Caco-2 (cell line): ENCODE results near the gene FAM120C. TPM values are rescaled to one million over a fixed set of nuclear protein-coding genes. Genes with fewer than 3 reads are reported as not detected.

Experiments
- BruUV-seq: library from RNA; stranded (reverse); fragments of 400-500 nt; replicated peaks from 2 replicates; lab custom pipeline; 2021; lab: Mats Ljungman, UMichigan
- CTCF ChIA-PET: fragments of 300-600 bp; sonication (Branson Sonifier 250); formaldehyde crosslinking; loops from one replicate; lab custom pipeline; 2022; ENCODE audit warnings: antibody characterized with exemption; lab: Charles Lee
- POLR2A ChIA-PET: fragments of 300-600 bp; sonication (Branson Sonifier 250); formaldehyde crosslinking; loops from one replicate; lab custom pipeline; 2022; ENCODE audit warnings: antibody characterized with exemption; lab: Charles Lee
- DNase-seq, 2 experiments: peaks; one replicate each; pipeline versions ENCODE4 v3.0.0 to v3.0.0-alpha.2; 2020 to 2022
- H3K27me3 ChIP-seq: replicated peaks from 2 replicates; pipeline ENCODE4 v1.6.0; 2011; ENCODE audit warnings: low read length; ENCODE audit not compliant: control insufficient read depth, insufficient read depth
- H3K36me3 ChIP-seq: 2 replicates; pipeline ENCODE4 v1.5.1; 2011; ENCODE audit warnings: low read length; ENCODE audit not compliant: control insufficient read depth, insufficient read depth
- H3K4me1 ChIP-seq: fragments of 250-450 bp; sonication (Bioruptor Pico); 2 replicates; pipeline ENCODE4 v1.5.1; 2020; ENCODE audit warnings: mild to moderate bottlenecking
- H3K4me3 ChIP-seq: 2 replicates; pipeline ENCODE4 v1.5.1; 2011; ENCODE audit warnings: low read depth, mild to moderate bottlenecking, control low read depth, low read length
- H3K9me3 ChIP-seq: fragments of 250-450 bp; sonication (Bioruptor Pico); 2 replicates; pipeline ENCODE4 v1.5.1; 2020; ENCODE audit warnings: mild to moderate bottlenecking, moderate library complexity
- H3K27ac Mint-ChIP-seq: one replicate; pipeline ENCODE4 v1.8.0; 2022; ENCODE audit warnings: mixed read lengths; ENCODE audit not compliant: unreplicated experiment
- H3K27me3 Mint-ChIP-seq: one replicate; pipeline ENCODE4 v1.8.0; 2022; ENCODE audit warnings: mixed read lengths; ENCODE audit not compliant: insufficient read depth, unreplicated experiment
- H3K36me3 Mint-ChIP-seq: one replicate; pipeline ENCODE4 v1.8.0; 2022; ENCODE audit warnings: mild to moderate bottlenecking, mixed read lengths; ENCODE audit not compliant: insufficient read depth, unreplicated experiment
- H3K4me1 Mint-ChIP-seq: one replicate; pipeline ENCODE4 v1.8.0; 2022; ENCODE audit warnings: low read depth, mixed read lengths; ENCODE audit not compliant: unreplicated experiment
- H3K4me3 Mint-ChIP-seq: one replicate; pipeline ENCODE4 v1.8.0; 2022; ENCODE audit warnings: mild to moderate bottlenecking, moderate library complexity, mixed read lengths; ENCODE audit not compliant: unreplicated experiment
- H3K9me3 Mint-ChIP-seq: one replicate; pipeline ENCODE4 v1.8.0; 2022; ENCODE audit warnings: mixed read lengths; ENCODE audit not compliant: unreplicated experiment
- intact Hi-C: fragments of 100-400 bp; cut with micrococcal nuclease; formaldehyde crosslinking; loops from one replicate; pipeline ENCODE4 v1.10.0; 2022; ENCODE audit not compliant: unreplicated experiment
- total RNA-seq: library from RNA; stranded (reverse); gene quantifications from 2 replicates; pipeline ENCODE4 v1.2.3, GENCODE V29; 2022
- TF ChIP-seq, protein P1 (sequence below), 2 experiments: fragments of 200-600 bp in 1 of 2; IDR thresholded peaks; 1 replicate in 1 of 2; 2 replicates in 1 of 2; pipeline versions ENCODE4 v1.5.1 to v1.8.0; 2011 to 2022; ENCODE audit warnings: antibody characterized with exemption in 1 of 2, control low read depth in 1 of 2, inconsistent platforms in 1 of 2, low read depth in 1 of 2, low read length in 1 of 2, mild to moderate bottlenecking in 1 of 2, moderate library complexity in 1 of 2; ENCODE audit not compliant: insufficient read depth in 1 of 2, severe bottlenecking in 1 of 2, unreplicated experiment in 1 of 2

FAM120C gene
- total RNA-seq, 1 experiment from 2014 or later: 6.6 TPM

GRCh38 chrX:54030329-54030728 lies 152.7 kb downstream of the FAM120C start:
- Mint-ChIP-seq H3K9me3 (no peaks in the 10 kb centered on the region), H3K4me1 (peaks cover 19% of the 10 kb centered on the region), H3K27me3 (no peaks in the 10 kb centered on the region), H3K4me3 (no peak overlapping the region), H3K27ac (no peak overlapping the region), H3K36me3 (peaks cover 39% of the 10 kb centered on the region)
- no peaks in the 10 kb centered on the region for H3K27me3 ChIP-seq
- H3K4me3 ChIP-seq: no peak overlapping the region
- H3K9me3 ChIP-seq: no peaks in the 10 kb centered on the region
- H3K36me3 ChIP-seq: no peaks in the 10 kb centered on the region; the same call in 1 of the 2 replicates
- DNase-seq: no peak
- H3K4me1 ChIP-seq: no peaks in the 10 kb centered on the region
- intact Hi-C loops: no loop called here
- ChIA-PET CTCF (no interaction called here), POLR2A (no interaction called here)
- no TSS peak for BruUV-seq
- TF ChIP-seq, protein P1, sequence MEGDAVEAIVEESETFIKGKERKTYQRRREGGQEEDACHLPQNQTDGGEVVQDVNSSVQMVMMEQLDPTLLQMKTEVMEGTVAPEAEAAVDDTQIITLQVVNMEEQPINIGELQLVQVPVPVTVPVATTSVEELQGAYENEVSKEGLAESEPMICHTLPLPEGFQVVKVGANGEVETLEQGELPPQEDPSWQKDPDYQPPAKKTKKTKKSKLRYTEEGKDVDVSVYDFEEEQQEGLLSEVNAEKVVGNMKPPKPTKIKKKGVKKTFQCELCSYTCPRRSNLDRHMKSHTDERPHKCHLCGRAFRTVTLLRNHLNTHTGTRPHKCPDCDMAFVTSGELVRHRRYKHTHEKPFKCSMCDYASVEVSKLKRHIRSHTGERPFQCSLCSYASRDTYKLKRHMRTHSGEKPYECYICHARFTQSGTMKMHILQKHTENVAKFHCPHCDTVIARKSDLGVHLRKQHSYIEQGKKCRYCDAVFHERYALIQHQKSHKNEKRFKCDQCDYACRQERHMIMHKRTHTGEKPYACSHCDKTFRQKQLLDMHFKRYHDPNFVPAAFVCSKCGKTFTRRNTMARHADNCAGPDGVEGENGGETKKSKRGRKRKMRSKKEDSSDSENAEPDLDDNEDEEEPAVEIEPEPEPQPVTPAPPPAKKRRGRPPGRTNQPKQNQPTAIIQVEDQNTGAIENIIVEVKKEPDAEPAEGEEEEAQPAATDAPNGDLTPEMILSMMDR (IDR thresholded peaks at IDR 0.05; ENCODE audit: insufficient read depth in 1 of 2, low read depth in 1 of 2, low read length in 1 of 2, severe bottlenecking in 1 of 2, unreplicated experiment in 1 of 2): no peak

- no peaks in the 10 kb centered on the region for H3K9me3 ChIP-seq
- Mint-ChIP-seq H3K27me3 (no peaks in the 10 kb centered on the region), H3K9me3 (no peaks in the 10 kb centered on the region), H3K4me1 (peaks cover 22% of the 10 kb centered on the region), H3K27ac (no peak overlapping the region), H3K36me3 (peaks cover 37% of the 10 kb centered on the region), H3K4me3 (no peak overlapping the region)
- BruUV-seq: no TSS peak
- no peak for DNase-seq
- CTCF ChIA-PET: no interaction called here
- POLR2A ChIA-PET: no interaction called here
- TF ChIP-seq, protein P1 (IDR thresholded peaks at IDR 0.05; ENCODE audit: insufficient read depth in 1 of 2, low read depth in 1 of 2, low read length in 1 of 2, severe bottlenecking in 1 of 2, unreplicated experiment in 1 of 2): no peak
- no peaks in the 10 kb centered on the region; the same call in 1 of the 2 replicates for H3K36me3 ChIP-seq
- intact Hi-C loops: no loop called here
- no peaks in the 10 kb centered on the region for H3K4me1 ChIP-seq
- H3K27me3 ChIP-seq: no peaks in the 10 kb centered on the region
- H3K4me3 ChIP-seq: no peak overlapping the region
Measured at GRCh38 chrX:54029529-54030143, 153.4 kb downstream of the FAM120C start.

DNA sequence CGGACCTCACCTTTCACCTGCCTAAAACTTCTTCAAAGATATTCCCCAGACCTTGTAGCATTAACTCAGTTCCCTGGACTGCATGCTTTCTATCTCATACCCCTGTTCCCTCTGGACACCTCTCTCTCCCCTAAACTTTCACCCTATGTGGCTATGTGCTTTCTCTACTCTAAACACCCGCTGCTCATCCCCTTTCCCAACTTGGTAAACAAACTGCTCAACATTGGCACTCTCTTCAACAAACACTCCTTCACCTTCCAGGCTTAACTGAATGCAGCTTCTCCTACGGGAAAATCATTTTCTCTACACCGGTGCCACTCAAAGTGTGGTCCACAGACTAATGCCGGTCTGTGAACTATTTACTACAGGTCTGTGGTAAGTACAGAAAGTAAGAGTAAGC lies 158.7 kb downstream of the FAM120C start:
- no peak overlapping the region for H3K4me3 Mint-ChIP-seq
- Histone ChIP-seq H3K4me3 (no peak overlapping the region), H3K36me3 (no peaks in the 10 kb centered on the region; the same call in 1 of the 2 replicates), H3K4me1 (no peaks in the 10 kb centered on the region), H3K27me3 (no peaks in the 10 kb centered on the region), H3K9me3 (no peaks in the 10 kb centered on the region)
- intact Hi-C loops: no loop called here
- no peak for DNase-seq
- H3K27ac Mint-ChIP-seq: no peak overlapping the region
- ChIA-PET CTCF (no interaction called here), POLR2A (no interaction called here)
- BruUV-seq: no TSS peak
- H3K27me3 Mint-ChIP-seq: no peaks in the 10 kb centered on the region
- H3K4me1 Mint-ChIP-seq: peaks cover 22% of the 10 kb centered on the region
- peaks cover 34% of the 10 kb centered on the region for H3K36me3 Mint-ChIP-seq
- no peaks in the 10 kb centered on the region for H3K9me3 Mint-ChIP-seq
- TF ChIP-seq, protein P1 (IDR thresholded peaks at IDR 0.05; ENCODE audit: insufficient read depth in 1 of 2, low read depth in 1 of 2, low read length in 1 of 2, severe bottlenecking in 1 of 2, unreplicated experiment in 1 of 2): no peak

Other genes with a start within 250 kb of the FAM120C start
- gene PHF8, start 138.8 kb downstream of the FAM120C start, total RNA-seq: 23.3 and 26.7 TPM in 2 replicates
- gene WNK3, start 174.8 kb upstream of the FAM120C start, total RNA-seq: not detected in 2 replicates